ENCODE measurements around the gene FAM180A. TPM values are rescaled to one million over a fixed set of nuclear protein-coding genes. Genes with fewer than 3 reads are reported as not detected.

Gene FAM180A
- total RNA-seq (2021; ENCODE audit: unreplicated experiment) (not detected), Bru-seq, nascent RNA (percentile 8 among the genes with signal in this experiment), BruChase-seq, experiment 1, labeled RNA remaining after a 2-hour chase (percentile 5 among the genes with signal in this experiment), BruChase-seq, experiment 2, labeled RNA remaining after a 6-hour chase (percentile 5 among the genes with signal in this experiment)
- not detected for polyA plus RNA-seq (2012; ENCODE audit: insufficient read length)
- long read RNA-seq = 0 reads

- peak; percentile 27; the same call in 1 of the 2 replicates for ATAC-seq
- POLR2A ChIA-PET = no interaction called here
- in situ Hi-C loops (cut with HindIII; ENCODE audit: low pct_unique_long_range_greater_than_20kb, low sequenced_read_pairs) = no loop called here
Measured at GRCh38 chr7:135748770-135749169, at the start of gene FAM180A. Gene FAM180A (minus strand): TSS chr7:135748813. CDS start chr7:135748580, 233 bp downstream.

GRCh38 chr7:135798095-135798494, 49.5 kb upstream of the FAM180A start:
- in situ Hi-C loops (cut with HindIII; ENCODE audit: low pct_unique_long_range_greater_than_20kb, low sequenced_read_pairs) (no loop called here), intact Hi-C loops (cut with micrococcal nuclease; ENCODE audit: unreplicated experiment) (loop anchor here (5.0 kb wide), 1 partner anchor 126 kb away; no protein-coding TSS in a partner anchor)
- TF ChIP-seq SIN3A (IDR thresholded peaks at IDR 0.05; ENCODE audit: borderline replicate concordance, insufficient read depth, low read depth, low read length) (no peak), POLR2AphosphoS5 (IDR thresholded peaks at IDR 0.05; ENCODE audit: low read depth, low read length) (no peak), CTCF (IDR thresholded peaks at IDR 0.05) (no peak), REST (IDR thresholded peaks at IDR 0.05; ENCODE audit: insufficient read depth in 1 of 2, low read depth in 2 of 2, low read length in 1 of 2) (no peak), TCF7L2 (IDR thresholded peaks at IDR 0.05; ENCODE audit: low read depth, low read length) (no peak)
- ChIA-PET CTCF (interaction anchor here (0.6 to 1.3 kb wide), 2 partner anchors 125 to 212 kb away, joined by 5 to 7 read pairs; no protein-coding TSS in a partner anchor), POLR2A (no interaction called here)
- Histone ChIP-seq H3K36me3 (ENCODE audit: control insufficient read depth, insufficient read depth, low read length) (no peaks in the 10 kb centered on the region), H3K4me1 (ENCODE audit: control insufficient read depth, insufficient read depth, low read length) (peaks cover 5% of the 10 kb centered on the region; the same call in 1 of the 2 replicates), H3K4me3 (ENCODE audit: low read depth in 2 of 2, low read length in 2 of 2) (no peak overlapping the region), H3K27ac (ENCODE audit: low read length) (no peak overlapping the region), H3K9me3 (ENCODE audit: control insufficient read depth, insufficient read depth, low read depth, low read length) (no peaks in the 10 kb centered on the region), H3K27me3 (ENCODE audit: control insufficient read depth, insufficient read depth, low read length) (peaks cover 10% of the 10 kb centered on the region)
- no peak for DNase-seq (ENCODE audit: low read depth, low spot score)
- no peak for ATAC-seq
- BruUV-seq (replicated peaks) = no TSS peak

More at GRCh38 chr7:135748770-135749169, at the start of gene FAM180A:
- BruUV-seq (replicated peaks) = no TSS peak
- Histone ChIP-seq H3K36me3 (ENCODE audit: control insufficient read depth, insufficient read depth, low read length) (no peaks in the 10 kb centered on the region), H3K27ac (ENCODE audit: low read length) (no peak within 1 kb of the TSS), H3K9me3 (ENCODE audit: control insufficient read depth, insufficient read depth, low read depth, low read length) (no peaks in the 10 kb centered on the region), H3K27me3 (ENCODE audit: control insufficient read depth, insufficient read depth, low read length) (no peaks in the 10 kb centered on the region; the same call in 1 of the 2 replicates), H3K4me3 (ENCODE audit: low read depth in 2 of 2, low read length in 2 of 2) (no peak within 1 kb of the TSS), H3K4me1 (ENCODE audit: control insufficient read depth, insufficient read depth, low read length) (peaks cover 4% of the 10 kb centered on the region; the same call in 1 of the 2 replicates)
- CTCF ChIA-PET = no interaction called here
- intact Hi-C loops (cut with micrococcal nuclease; ENCODE audit: unreplicated experiment) = no loop called here
- DNase-seq (ENCODE audit: low read depth, low spot score) = no peak
- TF ChIP-seq REST (IDR thresholded peaks at IDR 0.05; ENCODE audit: insufficient read depth in 1 of 2, low read depth in 2 of 2, low read length in 1 of 2) (no peak), TCF7L2 (IDR thresholded peaks at IDR 0.05; ENCODE audit: low read depth, low read length) (no peak), CTCF (IDR thresholded peaks at IDR 0.05) (no peak), SIN3A (IDR thresholded peaks at IDR 0.05; ENCODE audit: borderline replicate concordance, insufficient read depth, low read depth, low read length) (no peak), POLR2AphosphoS5 (IDR thresholded peaks at IDR 0.05; ENCODE audit: low read depth, low read length) (no peak)

Measured in Panc1 (cell line).